Keratinocyte (primary cell): ENCODE data around the gene JHY. TPM values are rescaled to one million over a fixed set of nuclear protein-coding genes. Genes with fewer than 3 reads are reported as not detected.

Experiments used
- DNase-seq: peaks from one replicate; pipeline ENCODE4 v3.0.0-alpha.2; 2011; ENCODE audit warnings: low read depth, missing footprints, low spot score
- FAIRE-seq: peaks from 2 replicates; lab custom pipeline; 2011; peaks lifted over from hg19 to GRCh38; lab: Jason Lieb, UNC
- H2AFZ ChIP-seq: 2 replicates; pipeline ENCODE4 v1.6.0; 2012; ENCODE audit warnings: low read length, control low read depth, inconsistent platforms; ENCODE audit not compliant: control insufficient read depth
- H3K27ac ChIP-seq: 2 replicates; pipeline ENCODE4 v1.5.1; 2011; ENCODE audit warnings: low read length; ENCODE audit not compliant: control insufficient read depth, insufficient read depth
- H3K27me3 ChIP-seq: 3 replicates; pipeline ENCODE4 v1.6.0; 2011; ENCODE audit warnings: low read length; ENCODE audit not compliant: control insufficient read depth, insufficient read depth; ENCODE audit errors: extremely low read depth
- H3K36me3 ChIP-seq, 2 experiments: 2 replicates in 1 of 2; 3 replicates in 1 of 2; pipeline ENCODE4 v1.5.1; 2011; ENCODE audit warnings: low read length in 2 of 2, mild to moderate bottlenecking in 1 of 2; ENCODE audit not compliant: control insufficient read depth in 2 of 2, insufficient read depth in 2 of 2; ENCODE audit errors: extremely low read depth in 1 of 2
- H3K4me1 ChIP-seq: 3 replicates; pipeline ENCODE4 v1.5.1; 2011; ENCODE audit warnings: low read length; ENCODE audit not compliant: control insufficient read depth, insufficient read depth; ENCODE audit errors: extremely low read depth
- H3K4me2 ChIP-seq: 3 replicates; pipeline ENCODE4 v1.6.0; 2011; ENCODE audit warnings: low read depth, low read length; ENCODE audit not compliant: control insufficient read depth, insufficient read depth; ENCODE audit errors: extremely low read depth
- H3K4me3 ChIP-seq, 3 experiments: fragments of 200-600 bp in 1 of 3; sonication (generic) in 1 of 3; 2 replicates in 2 of 3; 3 replicates in 1 of 3; pipeline ENCODE4 v1.5.1; 2011 to 2016; ENCODE audit warnings: low read length in 3 of 3, mild to moderate bottlenecking in 3 of 3, control low read depth in 2 of 3, inconsistent platforms in 1 of 3, low read depth in 1 of 3, mixed read lengths in 1 of 3, mixed run types in 1 of 3, moderate library complexity in 1 of 3; ENCODE audit not compliant: control insufficient read depth in 2 of 3, insufficient read depth in 2 of 3; ENCODE audit errors: extremely low read depth in 1 of 3
- H3K79me2 ChIP-seq: 2 replicates; pipeline ENCODE4 v1.6.0; 2012; ENCODE audit warnings: low read length; ENCODE audit not compliant: control insufficient read depth, insufficient read depth
- H3K9ac ChIP-seq: 3 replicates; pipeline ENCODE4 v1.6.0; 2011; ENCODE audit warnings: low read length; ENCODE audit not compliant: control insufficient read depth, insufficient read depth; ENCODE audit errors: extremely low read depth
- H3K9me1 ChIP-seq: 3 replicates; pipeline ENCODE4 v1.6.0; 2011; ENCODE audit warnings: low read length; ENCODE audit not compliant: control insufficient read depth, insufficient read depth; ENCODE audit errors: extremely low read depth
- H3K9me3 ChIP-seq: 2 replicates; pipeline ENCODE4 v1.5.1; 2012; ENCODE audit warnings: low read depth, low read length; ENCODE audit not compliant: control insufficient read depth
- H4K20me1 ChIP-seq: 3 replicates; pipeline ENCODE4 v1.6.0; 2011; ENCODE audit warnings: low read length; ENCODE audit not compliant: control insufficient read depth, insufficient read depth; ENCODE audit errors: extremely low read depth
- CTCF ChIP-seq, 3 experiments: IDR thresholded peaks in 1 of 3; conservative IDR thresholded peaks in 1 of 3; optimal IDR thresholded peaks in 1 of 3; 2 replicates in 2 of 3; 3 replicates in 1 of 3; pipeline versions ENCODE3 to v1.5.1; 2011; ENCODE audit warnings: low read length in 3 of 3, mild to moderate bottlenecking in 3 of 3, moderate library complexity in 2 of 3, control low read depth in 1 of 3, inconsistent platforms in 1 of 3; ENCODE audit not compliant: insufficient read depth in 2 of 3; ENCODE audit errors: extremely low read depth in 1 of 3
- EZH2 ChIP-seq: IDR thresholded peaks from one replicate; pipeline ENCODE4 v1.6.1; 2012; ENCODE audit warnings: inconsistent platforms, mild to moderate bottlenecking, low read length, moderate library complexity
- dilution Hi-C: fragments of 300-500 bp; cut with MboI; formaldehyde crosslinking; loops from one replicate; pipeline ENCODE4 v1.7.0; 2020; ENCODE audit warnings: low sequenced_read_pairs; ENCODE audit not compliant: extremely low pct_ligation_motif_present
- polyA plus RNA-seq, 5 experiments: library from polyadenylated mRNA; depleted of rRNA in 3 of 5; stranded (reverse) in 3 of 5; stranded (forward) in 1 of 5; unstranded in 1 of 5; fragments of >200 nt; gene quantifications; 1 replicate in 1 of 5; 2 replicates in 3 of 5; 3 replicates in 1 of 5; pipeline versions ENCODE4 v1.2.1 to v1.2.3, GENCODE V29; 2011 to 2012; ENCODE audit warnings: missing spikeins in 2 of 5, low read depth in 1 of 5, low replicate concordance in 1 of 5

JHY gene
- polyA plus RNA-seq, 1 donor (not counting 4 experiments of a cell fraction or from before 2014, with no cell fraction given) = 3.9 TPM

- Histone ChIP-seq H3K9me3 (no peaks in the 10 kb centered on the region), H3K36me3 (no peaks in the 10 kb centered on the region), H3K79me2 (no peaks in the 10 kb centered on the region), H3K9me1 (no peaks in the 10 kb centered on the region), H3K4me3 (no peak overlapping the region), H2AFZ (no peak overlapping the region), H3K4me1 (peaks cover 2% of the 10 kb centered on the region), H3K9ac (no peak overlapping the region), H4K20me1 (no peaks in the 10 kb centered on the region), H3K27me3 (no peaks in the 10 kb centered on the region), H3K27ac (no peak overlapping the region), H3K4me2 (no peak overlapping the region)
- FAIRE-seq (no peak), DNase-seq (no peak)
- dilution Hi-C loops = no loop called here
- no peak for TF ChIP-seq EZH2
- TF ChIP-seq CTCF (optimal IDR thresholded peaks at IDR 0.05 in 1 of 3, IDR thresholded peaks at IDR 0.05 in 1 of 3, conservative IDR thresholded peaks at IDR 0.05 in 1 of 3; ENCODE audit: extremely low read depth in 1 of 3, insufficient read depth in 2 of 3, low read length in 3 of 3) = no peak
Measured at GRCh38 chr11:122843281-122844141, 39.0 kb upstream of the JHY start.

GRCh38 chr11:122847466-122847865 lies 35.1 kb upstream of the JHY start:
- TF ChIP-seq CTCF (optimal IDR thresholded peaks at IDR 0.05 in 1 of 3, IDR thresholded peaks at IDR 0.05 in 1 of 3, conservative IDR thresholded peaks at IDR 0.05 in 1 of 3; ENCODE audit: extremely low read depth in 1 of 3, insufficient read depth in 2 of 3, low read length in 3 of 3) (no peak), EZH2 (no peak)
- Histone ChIP-seq H2AFZ (no peak overlapping the region), H3K27me3 (no peaks in the 10 kb centered on the region), H3K4me3 (no peak overlapping the region), H3K4me2 (no peak overlapping the region), H3K79me2 (no peaks in the 10 kb centered on the region), H3K9ac (no peak overlapping the region), H3K4me1 (peaks cover 13% of the 10 kb centered on the region), H3K36me3 (no peaks in the 10 kb centered on the region), H3K9me3 (no peaks in the 10 kb centered on the region), H3K9me1 (no peaks in the 10 kb centered on the region), H4K20me1 (no peaks in the 10 kb centered on the region), H3K27ac (no peak overlapping the region)
- FAIRE-seq (no peak), DNase-seq (no peak)
- dilution Hi-C loops = no loop called here
